ENCODE measurements around the gene SEC24C. TPM values are rescaled to one million over a fixed set of nuclear protein-coding genes. Genes with fewer than 3 reads are reported as not detected.

SEC24C gene
- total RNA-seq, 4 donors from 2014 or later: 42.0 to 61.2 (median 43.3) TPM

- Histone ChIP-seq H3K36me3 (peaks cover 0 to 58% (median 8%) of the 10 kb centered on the region in 3 donors), H3K27ac (peak overlapping the region; percentile 59 to 91 (median 86)), H3K4me3 (peak overlapping the region; percentile 62 to 71 (median 69)), H3K9me3 (no peaks in the 10 kb centered on the region), H3K27me3 (no peaks in the 10 kb centered on the region), H3K4me1 (peaks cover 0 to 57% (median 14%) of the 10 kb centered on the region in 4 donors)
- TF ChIP-seq EP300 (IDR thresholded peaks at IDR 0.05): peak; percentile 73 to 89
- TF ChIP-seq POLR2A (IDR thresholded peaks at IDR 0.05): peak in 1 of 2 donors; percentile 52
- TF ChIP-seq CTCF (IDR thresholded peaks at IDR 0.05): no peak
- DNase-seq (ENCODE audit: low spot score in 2 of 2): peak; percentile 72 to 86
- WGBS, 2 donors: 1% methylated on average over 58 of the region's 58 CpGs
Measured at GRCh38 chr10:73730153-73730906, 13.8 kb upstream of the SEC24C start.

- Histone ChIP-seq H3K9me3 (no peaks in the 10 kb centered on the region), H3K27ac (peak overlapping the region in 2 of 4 donors; percentile 83 to 91), H3K4me3 (peak overlapping the region in 1 of 4 donors; percentile 62), H3K36me3 (peaks cover 0 to 57% (median under 1%) of the 10 kb centered on the region in 3 donors), H3K4me1 (peaks cover 0 to 57% (median 14%) of the 10 kb centered on the region in 4 donors), H3K27me3 (no peaks in the 10 kb centered on the region)
- no peak for TF ChIP-seq EP300 (IDR thresholded peaks at IDR 0.05)
- no peak for TF ChIP-seq CTCF (IDR thresholded peaks at IDR 0.05)
- no peak for TF ChIP-seq POLR2A (IDR thresholded peaks at IDR 0.05)
- no peak for DNase-seq (ENCODE audit: low spot score in 2 of 2)
- 87 to 91% methylated on average over 36 to 42 of the region's 42 CpGs for WGBS, 2 donors
Measured at GRCh38 chr10:73731588-73732375, 12.4 kb upstream of the SEC24C start.

- no peak for DNase-seq (ENCODE audit: low spot score in 2 of 2)
Measured at GRCh38 chr10:73732426-73732825, 11.7 kb upstream of the SEC24C start.

GRCh38 chr10:73732931-73733623 is 11.1 kb upstream of the SEC24C start:
- no peak for DNase-seq (ENCODE audit: low spot score in 2 of 2)
- Histone ChIP-seq H3K9me3 (no peaks in the 10 kb centered on the region), H3K4me3 (no peak overlapping the region), H3K36me3 (peaks cover 0 to 62% (median 0%) of the 10 kb centered on the region in 3 donors), H3K27ac (no peak overlapping the region), H3K4me1 (peaks cover 0 to 56% (median 14%) of the 10 kb centered on the region in 4 donors), H3K27me3 (no peaks in the 10 kb centered on the region)
- WGBS, 2 donors: 79 to 83% methylated on average over 46 to 54 of the region's 84 CpGs
- TF ChIP-seq CTCF (IDR thresholded peaks at IDR 0.05): no peak
- no peak for TF ChIP-seq POLR2A (IDR thresholded peaks at IDR 0.05)
- TF ChIP-seq EP300 (IDR thresholded peaks at IDR 0.05): no peak

More at GRCh38 chr10:73732426-73732825, 11.7 kb upstream of the SEC24C start:
- H3K27ac ChIP-seq: no peak overlapping the region
- 93 to 94% methylated on average over 13 to 16 of the region's 20 CpGs for WGBS, 2 donors
- TF ChIP-seq EP300 (IDR thresholded peaks at IDR 0.05) (no peak), CTCF (IDR thresholded peaks at IDR 0.05) (no peak), POLR2A (IDR thresholded peaks at IDR 0.05) (no peak)
- H3K4me3 ChIP-seq: no peak overlapping the region
- peaks cover 0 to 57% (median 14%) of the 10 kb centered on the region in 4 donors for H3K4me1 ChIP-seq
- H3K27me3 ChIP-seq: no peaks in the 10 kb centered on the region
- peaks cover 0 to 59% (median 0%) of the 10 kb centered on the region in 3 donors for H3K36me3 ChIP-seq
- no peaks in the 10 kb centered on the region for H3K9me3 ChIP-seq

Measured in tibial nerve (tissue), 4 donors.